Muscle of leg (tissue), 11 donors: ENCODE data around the gene PRTFDC1. TPM values are rescaled to one million over a fixed set of nuclear protein-coding genes. Genes with fewer than 3 reads are reported as not detected.
A peak's percentile ranks its signal among the peaks of the same experiment; 100 is the strongest.

Experiments used
- DNase-seq: peaks from one replicate; pipeline ENCODE4 v3.0.0; 2013
- H3K27ac ChIP-seq: one replicate; pipeline ENCODE4 v1.5.1; 2013; ENCODE audit warnings: mild to moderate bottlenecking, low read length, control low read depth
- H3K27me3 ChIP-seq: one replicate; pipeline ENCODE4 v1.6.1; 2013; ENCODE audit warnings: low read length; ENCODE audit not compliant: control insufficient read depth, insufficient read depth
- H3K36me3 ChIP-seq: one replicate; pipeline ENCODE4 v1.6.1; 2013; ENCODE audit warnings: low read length; ENCODE audit not compliant: control insufficient read depth, insufficient read depth
- H3K4me1 ChIP-seq: one replicate; pipeline ENCODE4 v1.6.1; 2013; ENCODE audit warnings: low read length; ENCODE audit not compliant: control insufficient read depth, insufficient read depth
- H3K4me3 ChIP-seq: one replicate; pipeline ENCODE4 v1.5.1; 2013; ENCODE audit warnings: low read length, control low read depth
- H3K9me3 ChIP-seq: replicated peaks from 2 replicates; pipeline ENCODE4 v1.6.1; 2013; ENCODE audit warnings: low read depth, low read length; ENCODE audit not compliant: control insufficient read depth
- WGBS: methylation state at CpG from one replicate; pipeline ENCODE4 v1.1.5; 2013; ENCODE audit warnings: missing lambda C conversion rate; ENCODE audit not compliant: insufficient coverage; 5-methylcytosine and 5-hydroxymethylcytosine counted together
- polyA plus RNA-seq, 8 donors: library from polyadenylated mRNA; unstranded; fragments of 120-200 nt; gene quantifications; one replicate each; pipeline versions ENCODE4 v1.2.1 to v1.2.3, GENCODE V29; 2013; ENCODE audit warnings: inconsistent platforms in 1 of 8, low replicate concordance in 1 of 8; ENCODE audit not compliant: insufficient read length in 8 of 8, insufficient read depth in 1 of 8
- total RNA-seq: library from RNA; stranded (reverse); fragments of 120-200 nt; gene quantifications from one replicate; pipeline ENCODE4 v1.2.4, GENCODE V29; 2013

The PRTFDC1 gene
- total and polyA plus RNA-seq, 9 donors = 12.6 to 21.6 (median 16.2) TPM

- no peak overlapping the region for H3K4me3 ChIP-seq
- H3K27ac ChIP-seq = no peak overlapping the region
- no peaks in the 10 kb centered on the region for H3K27me3 ChIP-seq
- no peaks in the 10 kb centered on the region for H3K9me3 ChIP-seq
- no peak for DNase-seq
- H3K36me3 ChIP-seq = no peaks in the 10 kb centered on the region
- no CpG with 5 or more reads among the region's 2 CpGs for WGBS
- H3K4me1 ChIP-seq = peaks cover 9% of the 10 kb centered on the region
Observed at GRCh38 chr10:24869354-24870015, 82.9 kb downstream of the PRTFDC1 start.

- no peaks in the 10 kb centered on the region for H3K36me3 ChIP-seq
- H3K27me3 ChIP-seq = no peaks in the 10 kb centered on the region
- 32% methylated on average over 5 of the region's 7 CpGs for WGBS
- H3K4me1 ChIP-seq = no peaks in the 10 kb centered on the region
- H3K9me3 ChIP-seq = peaks cover 6% of the 10 kb centered on the region
- peak; percentile 92 for DNase-seq
- peak overlapping the region; percentile 62 for H3K27ac ChIP-seq
- no peak overlapping the region for H3K4me3 ChIP-seq
Observed at GRCh38 chr10:24866604-24867583, 85.5 kb downstream of the PRTFDC1 start.

- Histone ChIP-seq H3K4me1 (no peaks in the 10 kb centered on the region), H3K9me3 (peaks cover 6% of the 10 kb centered on the region), H3K27ac (no peak overlapping the region), H3K4me3 (no peak overlapping the region), H3K27me3 (no peaks in the 10 kb centered on the region), H3K36me3 (no peaks in the 10 kb centered on the region)
- WGBS = 57% methylated on average over 1 of the region's 3 CpGs
- DNase-seq = no peak
Observed at GRCh38 chr10:24865783-24866182, 86.6 kb downstream of the PRTFDC1 start.

- Histone ChIP-seq H3K27ac (no peak overlapping the region), H3K27me3 (no peaks in the 10 kb centered on the region), H3K9me3 (peaks cover 6% of the 10 kb centered on the region), H3K36me3 (no peaks in the 10 kb centered on the region), H3K4me1 (peaks cover 5% of the 10 kb centered on the region), H3K4me3 (no peak overlapping the region)
- WGBS = no CpG with 5 or more reads among the region's 3 CpGs
- DNase-seq = no peak
Observed at GRCh38 chr10:24862589-24862988, 89.8 kb downstream of the PRTFDC1 start.

GRCh38 chr10:24858288-24859270 is 93.8 kb downstream of the PRTFDC1 start:
- whole genome bisulfite sequencing = 38% methylated on average over 4 of the region's 10 CpGs
- H3K27me3 ChIP-seq = no peaks in the 10 kb centered on the region
- H3K27ac ChIP-seq = no peak overlapping the region
- no peak for DNase-seq
- H3K4me1 ChIP-seq = peaks cover 5% of the 10 kb centered on the region
- H3K4me3 ChIP-seq = no peak overlapping the region
- peaks cover 6% of the 10 kb centered on the region for H3K36me3 ChIP-seq
- peaks cover 6% of the 10 kb centered on the region for H3K9me3 ChIP-seq

- no peak overlapping the region for H3K4me3 ChIP-seq
- DNase-seq = no peak
- no peak overlapping the region for H3K27ac ChIP-seq
- 88% methylated on average over 6 of the region's 8 CpGs for WGBS
- H3K27me3 ChIP-seq = no peaks in the 10 kb centered on the region
- peaks cover 6% of the 10 kb centered on the region for H3K36me3 ChIP-seq
- peaks cover 5% of the 10 kb centered on the region for H3K4me1 ChIP-seq
- no peaks in the 10 kb centered on the region for H3K9me3 ChIP-seq
Observed at GRCh38 chr10:24857031-24857725, 95.2 kb downstream of the PRTFDC1 start.

GRCh38 chr10:24854256-24854655 is 98.2 kb downstream of the PRTFDC1 start:
- Histone ChIP-seq H3K27ac (no peak overlapping the region), H3K27me3 (no peaks in the 10 kb centered on the region), H3K4me1 (peaks cover 5% of the 10 kb centered on the region), H3K9me3 (no peaks in the 10 kb centered on the region), H3K4me3 (no peak overlapping the region), H3K36me3 (peaks cover 6% of the 10 kb centered on the region)
- DNase-seq = no peak
- WGBS = 69% methylated on average over 3 of the region's 6 CpGs

- peaks cover 3% of the 10 kb centered on the region for H3K4me1 ChIP-seq
- H3K27ac ChIP-seq = no peak overlapping the region
- peaks cover 6% of the 10 kb centered on the region for H3K36me3 ChIP-seq
- no peaks in the 10 kb centered on the region for H3K27me3 ChIP-seq
- H3K9me3 ChIP-seq = no peaks in the 10 kb centered on the region
- no peak for DNase-seq
- H3K4me3 ChIP-seq = no peak overlapping the region
Observed at GRCh38 chr10:24853661-24854060, 98.7 kb downstream of the PRTFDC1 start.

- no peak overlapping the region for H3K27ac ChIP-seq
- peak; percentile 41 for DNase-seq
- 83% methylated on average over 5 of the region's 11 CpGs for WGBS
- H3K27me3 ChIP-seq = no peaks in the 10 kb centered on the region
- H3K4me3 ChIP-seq = no peak overlapping the region
- H3K36me3 ChIP-seq = peaks cover 3% of the 10 kb centered on the region
- H3K4me1 ChIP-seq = peaks cover 6% of the 10 kb centered on the region
- no peaks in the 10 kb centered on the region for H3K9me3 ChIP-seq
Observed at GRCh38 chr10:24851629-24852028, 100.8 kb downstream of the PRTFDC1 start.
